T1000 (cell line): ENCODE measurements around the gene EMC7.
"Not testable (repeated sequence)": the region's sequence is repeated elsewhere in the genome, so short reads cannot be mapped to it uniquely, and the experiment has no call there.

ENCODE experiments used
- DNase-seq: peaks from one replicate; lab custom pipeline; 2025; ENCODE audit warnings: mixed read lengths; lab: John Stamatoyannopoulos, UW

EMC7 gene

GRCh38 chr15:34101366-34102174 is at the start of gene EMC7, which contains the start of gene PGBD4:
Gene EMC7 (minus strand): TSS chr15:34101862. CDS start chr15:34101839, 23 bp downstream.
Gene PGBD4 (plus strand): TSS chr15:34102083. CDS start chr15:34102532, 449 bp downstream.
- peak; percentile 94 for DNase-seq

GRCh38 chr15:34147371-34148140 is 45.9 kb upstream of the EMC7 start:
- no peak for DNase-seq

GRCh38 chr15:34133511-34133910 is 31.8 kb upstream of the EMC7 start:
- no peak for DNase-seq

DNA sequence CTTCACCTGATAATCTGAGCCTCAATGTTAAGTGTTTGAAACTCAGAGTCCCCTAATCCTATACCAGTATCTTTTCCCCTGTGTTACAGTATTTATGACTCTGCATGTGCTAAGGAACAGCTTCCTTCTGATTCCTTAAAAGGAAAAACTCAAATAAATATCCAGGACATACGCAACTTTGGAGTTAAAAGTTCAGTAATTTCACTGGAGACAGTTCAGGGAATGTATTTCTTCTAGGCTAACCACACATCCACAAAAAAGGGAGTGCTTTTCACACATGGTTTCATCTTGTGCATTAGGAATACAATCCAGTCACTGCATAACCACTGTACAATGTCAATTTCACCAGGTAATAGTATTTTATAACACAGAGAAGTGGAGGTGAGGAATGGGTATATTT is 31.2 kb upstream of the EMC7 start:
- no peak for DNase-seq

DNA sequence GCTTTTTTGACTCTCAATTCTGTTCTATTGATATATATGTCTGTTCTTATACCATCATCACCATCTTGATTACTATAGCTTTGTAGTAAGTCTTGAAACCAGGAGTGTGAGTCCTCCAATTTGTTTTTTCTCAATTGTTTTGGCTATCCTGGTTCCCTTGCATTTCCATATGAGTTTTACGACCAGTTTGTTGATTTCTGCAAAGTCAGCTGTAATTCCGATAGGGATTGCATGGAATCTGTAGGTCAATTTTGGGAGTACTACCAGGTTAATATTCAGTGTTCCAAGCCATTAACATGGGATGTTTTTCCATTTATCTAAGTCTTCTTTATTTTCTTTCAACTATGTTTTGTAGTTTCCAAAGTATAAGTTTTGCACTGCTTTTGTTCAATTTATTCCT is 27.2 kb upstream of the EMC7 start:
- DNase-seq = no peak

DNA sequence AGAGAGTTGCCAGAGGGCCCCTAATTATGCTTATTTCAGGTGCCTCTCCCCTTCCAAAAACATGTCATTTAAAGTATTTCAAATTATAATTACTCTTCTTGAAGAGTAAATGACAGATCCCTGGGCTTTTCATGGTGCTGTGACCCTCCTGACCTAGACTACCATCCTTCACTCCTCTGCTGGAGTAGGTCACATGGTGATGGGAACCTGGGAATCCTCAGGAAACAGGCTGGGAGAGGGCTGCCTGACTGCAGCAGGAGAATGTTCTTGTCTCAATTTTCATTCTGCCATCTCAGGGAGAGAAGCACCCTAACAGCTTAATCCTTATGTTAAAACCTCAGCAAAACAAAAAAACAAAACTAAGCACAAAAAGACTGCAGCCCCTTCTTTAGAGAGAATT is 24.9 kb upstream of the EMC7 start:
- no peak for DNase-seq

GRCh38 chr15:34125945-34126344 is 24.3 kb upstream of the EMC7 start:
- DNase-seq = no peak

- DNase-seq = no peak
Observed at GRCh38 chr15:34124651-34125050, 23.0 kb upstream of the EMC7 start.

GRCh38 chr15:34122771-34123183 is 21.1 kb upstream of the EMC7 start:
- DNase-seq = peak; percentile 75

DNA sequence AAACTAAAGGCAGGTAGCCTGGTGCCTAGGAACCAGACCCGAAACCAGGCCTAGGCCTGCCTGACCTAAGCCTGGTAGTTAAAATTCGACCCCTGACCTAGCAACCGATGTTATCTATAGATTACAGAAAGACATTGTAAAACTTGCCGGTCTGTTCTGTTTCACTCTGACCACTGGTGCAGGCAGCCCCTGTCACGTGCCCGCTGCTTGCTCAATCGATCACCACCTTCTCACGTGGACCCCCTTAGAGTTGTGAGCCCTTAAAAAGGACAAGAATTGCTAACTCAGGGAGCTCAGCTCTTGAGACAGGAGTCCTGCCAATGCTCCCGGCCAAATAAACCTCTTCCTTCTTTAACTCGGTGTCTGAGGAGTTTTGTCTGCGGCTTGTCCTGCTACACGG is 20.1 kb upstream of the EMC7 start:
- DNase-seq = not testable (repeated sequence)

GRCh38 chr15:34120420-34120819 is 18.8 kb upstream of the EMC7 start:
- DNase-seq = not testable (repeated sequence)

DNA sequence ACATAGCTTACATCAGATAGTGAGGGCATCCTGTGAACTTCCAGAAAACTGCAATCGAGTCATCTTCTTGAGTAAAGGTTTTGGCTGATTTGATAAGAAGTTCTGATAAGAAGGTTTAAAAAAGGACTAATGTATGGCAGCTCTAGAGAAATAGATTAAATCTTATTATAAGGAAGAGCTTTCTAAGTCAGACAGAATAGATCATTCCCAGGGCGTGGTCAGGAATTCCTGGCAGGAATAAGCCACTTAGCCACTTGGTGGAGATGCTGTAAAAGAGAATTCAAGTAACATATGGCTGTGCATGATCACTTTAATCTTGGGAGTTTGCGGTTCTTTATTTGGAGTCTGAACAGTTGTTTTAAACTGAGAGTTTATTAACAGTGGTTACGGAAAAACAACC is 17.6 kb upstream of the EMC7 start:
- no peak for DNase-seq

GRCh38 chr15:34116620-34117019 is 15.0 kb upstream of the EMC7 start:
- no peak for DNase-seq

GRCh38 chr15:34114739-34115138 is 13.1 kb upstream of the EMC7 start:
- DNase-seq = no peak

- no peak for DNase-seq
Observed at GRCh38 chr15:34114215-34114614, 12.6 kb upstream of the EMC7 start.

- no peak for DNase-seq
Observed at GRCh38 chr15:34111488-34111887, 9.8 kb upstream of the EMC7 start.

DNA sequence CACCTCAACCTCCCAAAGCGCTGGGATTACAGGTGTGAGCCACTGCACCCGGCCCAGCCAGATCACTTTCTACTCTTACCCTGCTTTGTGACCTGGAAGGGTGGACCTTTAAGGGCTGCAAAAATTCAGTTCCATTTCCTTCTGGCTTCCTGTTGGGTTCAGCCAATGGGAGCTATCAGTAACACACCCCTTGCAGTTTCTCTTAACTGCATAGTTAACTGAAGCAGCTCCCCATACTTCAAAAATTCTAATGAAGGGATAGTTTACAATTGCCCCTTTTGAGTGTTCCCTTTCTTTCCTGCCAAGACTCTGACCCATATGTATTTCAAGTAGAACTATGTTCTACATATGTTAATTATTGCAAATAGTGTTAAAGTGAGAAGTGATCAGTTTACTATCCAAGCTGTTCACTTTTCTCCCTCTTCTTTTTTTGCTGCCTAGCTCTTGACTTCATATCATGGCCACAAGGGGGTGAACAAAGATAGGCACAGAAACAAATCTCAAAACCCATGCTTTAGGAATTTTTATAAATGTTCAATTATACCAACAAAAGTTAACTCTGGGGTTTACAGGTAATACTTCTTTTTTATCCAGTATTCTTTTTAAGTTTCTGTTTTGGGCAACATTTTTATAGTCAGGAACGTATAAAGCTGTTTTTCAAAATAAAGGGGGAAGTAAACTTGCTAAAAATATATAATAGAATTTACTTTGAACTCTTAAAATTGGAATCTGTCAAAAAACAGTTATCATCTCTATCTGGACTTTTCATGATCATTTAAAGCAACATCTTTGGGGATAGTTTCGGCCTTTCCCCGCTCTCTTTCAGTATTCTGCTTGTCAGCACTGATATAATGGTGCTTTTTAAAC is 8.4 kb upstream of the EMC7 start:
- DNase-seq = no peak

DNA sequence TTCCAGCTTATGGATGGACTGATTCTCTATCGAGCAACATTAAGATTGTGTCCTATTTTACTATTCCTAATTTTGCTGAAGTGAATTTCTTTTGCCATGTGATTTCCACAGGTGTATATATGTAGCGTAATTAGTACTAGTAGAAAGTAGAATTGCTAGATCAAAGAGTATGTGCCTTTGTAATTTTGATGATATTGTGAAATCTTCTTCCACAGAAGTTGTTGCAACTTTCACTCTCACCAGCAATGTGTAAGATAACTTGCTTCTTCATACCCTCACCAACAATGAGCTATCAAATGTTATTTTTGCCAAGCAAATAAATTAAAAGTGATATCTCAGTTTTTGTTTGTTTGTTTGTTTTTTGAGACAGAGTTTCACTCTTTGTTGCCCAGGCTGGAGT is 5.7 kb upstream of the EMC7 start:
- no peak for DNase-seq

DNA sequence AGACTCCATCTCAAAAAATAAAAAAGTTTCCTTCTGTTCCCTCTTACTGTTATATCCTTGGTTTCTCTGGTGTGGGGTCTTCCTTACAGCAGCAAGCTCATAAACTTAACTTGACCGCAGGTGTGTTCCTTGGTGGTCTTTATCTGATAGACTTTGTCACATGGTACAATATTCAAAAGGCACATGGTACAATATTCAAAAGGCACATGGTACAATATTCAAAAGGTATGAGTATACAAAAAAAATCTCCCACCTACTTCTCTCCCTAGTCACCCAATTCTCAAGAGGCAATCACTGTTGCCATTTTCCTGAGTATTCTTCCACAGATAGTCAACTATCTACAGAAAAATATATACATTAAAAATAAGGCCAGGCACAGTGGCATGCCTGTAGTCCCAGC is 4.8 kb upstream of the EMC7 start:
- no peak for DNase-seq

DNA sequence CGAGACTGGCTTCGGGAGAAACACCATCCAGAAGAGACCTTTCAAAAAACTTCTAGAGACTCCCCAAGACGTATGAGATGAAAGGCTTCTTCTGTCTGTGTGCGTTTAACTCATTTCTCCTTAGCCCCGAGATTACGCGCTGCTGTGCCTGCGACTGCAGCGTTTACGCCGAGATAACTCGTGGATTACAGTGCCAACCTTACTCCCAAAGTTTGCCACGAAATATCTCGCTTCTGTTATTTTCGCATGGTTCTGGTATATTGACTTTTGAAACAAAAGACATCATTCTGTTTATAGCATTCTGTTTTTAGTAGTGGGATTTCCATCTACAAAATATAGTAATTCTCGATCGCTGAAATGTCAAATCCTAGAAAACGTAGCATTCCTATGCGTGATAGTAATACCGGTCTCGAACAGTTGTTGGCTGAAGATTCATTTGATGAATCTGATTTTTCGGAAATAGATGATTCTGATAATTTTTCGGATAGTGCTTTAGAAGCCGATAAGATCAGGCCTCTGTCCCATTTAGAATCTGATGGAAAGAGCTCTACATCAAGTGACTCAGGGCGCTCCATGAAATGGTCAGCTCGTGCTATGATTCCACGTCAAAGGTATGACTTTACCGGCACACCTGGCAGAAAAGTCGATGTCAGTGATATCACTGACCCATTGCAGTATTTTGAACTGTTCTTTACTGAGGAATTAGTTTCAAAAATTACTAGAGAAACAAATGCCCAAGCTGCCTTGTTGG is 688 bp upstream of the EMC7 start:
- DNase-seq = no peak

- no peak for DNase-seq
Observed at GRCh38 chr15:34099914-34100313, 1.7 kb downstream of the EMC7 start.

DNA sequence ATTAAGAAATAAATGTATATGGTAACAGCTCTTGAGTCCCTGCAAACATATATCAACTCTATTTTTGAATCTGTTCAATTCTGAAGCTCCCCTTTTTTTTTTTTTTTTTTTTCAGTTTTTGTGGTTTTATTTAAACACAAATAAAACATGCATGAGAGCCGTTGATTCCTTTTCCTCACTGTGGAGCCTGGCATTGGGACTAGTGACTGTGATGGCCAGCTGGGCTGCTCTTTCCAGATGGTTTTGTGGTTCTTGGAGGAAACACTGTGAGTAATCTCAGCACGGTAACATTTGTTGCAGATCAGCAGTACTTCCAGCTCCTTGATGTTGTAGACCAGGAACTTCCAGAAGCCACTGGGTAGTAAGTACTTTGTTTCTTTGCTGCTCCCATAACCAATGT is 15.9 kb downstream of the EMC7 start:
- no peak for DNase-seq
